NCI-H2107 treated with DMSO at 0.1 percent for 48 hours (cell line): ENCODE results near the gene CHID1.

Experiments
- DNase-seq: peaks from one replicate; lab custom pipeline; 2025; ENCODE audit not compliant: unreplicated experiment; lab: John Stamatoyannopoulos, UW

CHID1 gene

GRCh38 chr11:910044-910588, 494 bp downstream of the CHID1 start:
- no peak for DNase-seq

- DNase-seq: no peak
These were observed 1.2 kb downstream of the CHID1 start for GRCh38 chr11:909406-909805.

- no peak for DNase-seq
These were observed 2.3 kb downstream of the CHID1 start for GRCh38 chr11:908273-908672.

- DNase-seq: no peak
These were observed 2.9 kb downstream of the CHID1 start for GRCh38 chr11:907668-908067.

- no peak for DNase-seq
These were observed 4.7 kb downstream of the CHID1 start for GRCh38 chr11:905952-906351.

- DNase-seq: no peak
These were observed 6.2 kb downstream of the CHID1 start for GRCh38 chr11:904380-904779.

- DNase-seq: no peak
These were observed 9.1 kb downstream of the CHID1 start for GRCh38 chr11:901452-902061.

- DNase-seq: no peak
These were observed 10.1 kb downstream of the CHID1 start for GRCh38 chr11:900545-900944.

- no peak for DNase-seq
These were observed 10.9 kb downstream of the CHID1 start for GRCh38 chr11:899724-900123.

GRCh38 chr11:898540-899190, 11.9 kb downstream of the CHID1 start:
- no peak for DNase-seq

- DNase-seq: no peak
These were observed 12.5 kb downstream of the CHID1 start for GRCh38 chr11:898143-898511.

GRCh38 chr11:897253-898142, 13.1 kb downstream of the CHID1 start:
- no peak for DNase-seq

GRCh38 chr11:895331-896110, 15.1 kb downstream of the CHID1 start:
- no peak for DNase-seq

GRCh38 chr11:894575-895201, 15.9 kb downstream of the CHID1 start:
- DNase-seq: no peak

- no peak for DNase-seq
These were observed 17.5 kb downstream of the CHID1 start for GRCh38 chr11:893008-893654.

- peak; percentile 11 for DNase-seq
These were observed 19.6 kb downstream of the CHID1 start for GRCh38 chr11:890794-891540.

GRCh38 chr11:889687-890475, 20.7 kb downstream of the CHID1 start:
- no peak for DNase-seq

- no peak for DNase-seq
These were observed 21.4 kb downstream of the CHID1 start for GRCh38 chr11:889257-889656.
